Epithelial cell of proximal tubule (primary cell): ENCODE measurements around the gene CA4. TPM values are rescaled to one million over a fixed set of nuclear protein-coding genes. Genes with fewer than 3 reads are reported as not detected.
"Not testable (repeated sequence)": the region's sequence is repeated elsewhere in the genome, so short reads cannot be mapped to it uniquely, and the experiment has no call there.

Experiments used
- DNase-seq: peaks from one replicate; pipeline ENCODE4 v3.0.0-alpha.2; 2011; ENCODE audit warnings: low read depth
- H3K4me3 ChIP-seq: 2 replicates; pipeline ENCODE4 v1.5.1; 2011; ENCODE audit warnings: low read depth, mild to moderate bottlenecking, low read length
- total RNA-seq: library from RNA; depleted of rRNA; stranded (reverse); fragments of >200 nt; gene quantifications from 2 replicates; pipeline ENCODE4 v1.2.3, GENCODE V29; 2015
- TF ChIP-seq, protein P1 (sequence below): conservative IDR thresholded peaks from 2 replicates; pipeline ENCODE4 v1.5.1; 2012; ENCODE audit warnings: low read depth, mild to moderate bottlenecking, low read length

The CA4 gene
- total RNA-seq, 1 donor from 2014 or later: not detected

DNA sequence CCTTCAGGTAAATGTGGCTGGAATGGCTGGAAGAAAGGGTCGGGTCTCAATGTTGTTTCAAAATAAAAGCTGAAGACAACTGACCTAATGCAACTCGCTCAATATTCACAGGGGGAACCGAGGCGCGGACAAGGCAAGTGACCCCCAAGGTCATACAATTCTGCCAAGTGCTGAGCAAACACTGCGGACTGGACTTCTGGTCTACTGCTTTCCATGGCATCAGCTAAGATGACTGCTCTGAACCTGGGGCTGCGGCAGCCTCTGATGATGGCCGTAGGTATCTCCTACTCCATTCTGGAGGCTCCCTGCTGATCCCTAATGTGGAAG, 21.9 kb downstream of the CA4 start:
- TF ChIP-seq, protein P1, sequence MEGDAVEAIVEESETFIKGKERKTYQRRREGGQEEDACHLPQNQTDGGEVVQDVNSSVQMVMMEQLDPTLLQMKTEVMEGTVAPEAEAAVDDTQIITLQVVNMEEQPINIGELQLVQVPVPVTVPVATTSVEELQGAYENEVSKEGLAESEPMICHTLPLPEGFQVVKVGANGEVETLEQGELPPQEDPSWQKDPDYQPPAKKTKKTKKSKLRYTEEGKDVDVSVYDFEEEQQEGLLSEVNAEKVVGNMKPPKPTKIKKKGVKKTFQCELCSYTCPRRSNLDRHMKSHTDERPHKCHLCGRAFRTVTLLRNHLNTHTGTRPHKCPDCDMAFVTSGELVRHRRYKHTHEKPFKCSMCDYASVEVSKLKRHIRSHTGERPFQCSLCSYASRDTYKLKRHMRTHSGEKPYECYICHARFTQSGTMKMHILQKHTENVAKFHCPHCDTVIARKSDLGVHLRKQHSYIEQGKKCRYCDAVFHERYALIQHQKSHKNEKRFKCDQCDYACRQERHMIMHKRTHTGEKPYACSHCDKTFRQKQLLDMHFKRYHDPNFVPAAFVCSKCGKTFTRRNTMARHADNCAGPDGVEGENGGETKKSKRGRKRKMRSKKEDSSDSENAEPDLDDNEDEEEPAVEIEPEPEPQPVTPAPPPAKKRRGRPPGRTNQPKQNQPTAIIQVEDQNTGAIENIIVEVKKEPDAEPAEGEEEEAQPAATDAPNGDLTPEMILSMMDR: no peak
- H3K4me3 ChIP-seq: no peak overlapping the region
- no peak for DNase-seq

DNA sequence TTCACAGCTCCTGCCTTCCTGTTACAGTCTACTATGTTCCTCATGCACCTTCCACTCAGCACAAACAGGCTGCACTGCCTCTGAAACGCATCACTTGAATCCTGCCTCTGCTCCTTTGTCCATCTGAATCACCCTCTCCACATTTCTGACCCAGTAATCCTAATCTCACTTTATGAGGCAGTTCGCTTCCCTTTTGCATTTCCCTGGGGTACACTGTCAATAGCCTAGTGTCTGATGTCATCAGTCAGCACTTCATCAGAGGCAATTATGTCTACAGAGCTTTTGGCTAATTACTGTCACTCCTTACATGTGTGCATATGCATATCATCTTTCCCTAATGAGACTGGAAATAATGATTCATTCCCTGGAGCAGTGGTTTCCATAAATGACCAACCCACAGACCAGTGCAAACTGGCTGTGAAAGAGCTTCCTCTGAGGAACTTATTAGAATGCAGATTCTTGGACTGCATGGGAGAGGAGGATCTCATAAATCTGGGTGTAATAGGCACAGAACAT, 23.6 kb downstream of the CA4 start:
- peak; percentile 51 for DNase-seq
- TF ChIP-seq, protein P1: no peak
- H3K4me3 ChIP-seq: no peak overlapping the region

DNA sequence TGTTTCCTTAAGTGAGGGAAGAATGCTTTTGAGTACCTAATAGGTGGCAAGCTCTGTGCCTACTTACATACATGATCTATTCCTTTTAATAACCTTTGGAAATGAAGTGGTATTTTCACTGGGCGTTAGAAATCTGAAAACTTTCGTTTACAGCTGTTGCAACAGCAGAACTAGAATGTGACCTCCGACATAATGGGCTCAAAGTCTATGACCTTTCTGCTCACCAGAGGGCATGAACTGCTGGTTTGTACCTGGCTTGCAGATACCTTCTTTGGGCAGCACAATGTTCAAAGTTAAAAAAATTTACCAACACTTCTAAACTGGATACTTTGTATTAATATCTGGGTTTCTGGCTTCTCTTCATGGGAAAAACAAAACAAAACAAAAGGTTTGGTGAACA, 24.3 kb downstream of the CA4 start:
- TF ChIP-seq, protein P1: no peak
- DNase-seq: no peak
- no peak overlapping the region for H3K4me3 ChIP-seq

DNA sequence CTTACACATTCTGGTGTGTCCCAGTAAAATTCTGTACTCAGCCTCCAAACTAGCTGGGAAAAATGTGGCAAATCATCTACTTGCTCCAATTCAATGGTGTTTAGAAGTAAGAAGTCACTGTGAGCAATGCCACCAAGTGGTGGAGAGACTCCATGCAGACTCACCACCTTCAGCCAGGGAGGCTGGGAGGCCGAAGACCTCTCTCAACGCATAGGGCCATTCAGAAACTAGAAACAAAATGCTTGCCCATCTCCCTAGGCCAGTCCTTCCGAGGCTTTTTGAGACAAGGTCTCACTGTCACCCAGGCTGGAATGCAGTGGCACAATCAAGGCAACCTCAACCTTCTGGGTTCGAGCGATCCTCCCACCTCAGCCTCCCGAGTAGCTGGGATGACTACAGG, 25.0 kb downstream of the CA4 start:
- TF ChIP-seq, protein P1: peak; percentile 62
- DNase-seq, H3K4me3 ChIP-seq: not testable (repeated sequence)

DNA sequence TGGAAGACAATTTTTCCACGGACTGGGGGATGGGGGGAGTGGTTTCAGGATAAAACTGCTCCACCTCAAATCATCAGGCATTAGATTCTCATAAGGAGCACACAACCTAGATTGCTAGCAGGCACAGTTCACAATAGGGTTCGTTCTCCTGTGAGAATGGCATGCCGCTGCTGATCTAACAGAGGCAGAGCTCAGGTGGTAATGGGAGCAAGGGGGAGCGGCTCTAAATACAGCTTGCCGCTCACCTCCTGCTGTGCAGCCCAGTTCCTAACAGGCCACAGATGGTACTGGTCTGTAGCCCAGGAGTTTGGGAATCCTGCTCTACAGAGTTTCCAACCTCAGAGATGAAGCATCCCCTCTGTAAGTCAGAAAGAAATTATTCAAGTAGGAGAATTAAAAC, 27.0 kb downstream of the CA4 start:
- not testable (repeated sequence) for DNase-seq, H3K4me3 ChIP-seq

DNA sequence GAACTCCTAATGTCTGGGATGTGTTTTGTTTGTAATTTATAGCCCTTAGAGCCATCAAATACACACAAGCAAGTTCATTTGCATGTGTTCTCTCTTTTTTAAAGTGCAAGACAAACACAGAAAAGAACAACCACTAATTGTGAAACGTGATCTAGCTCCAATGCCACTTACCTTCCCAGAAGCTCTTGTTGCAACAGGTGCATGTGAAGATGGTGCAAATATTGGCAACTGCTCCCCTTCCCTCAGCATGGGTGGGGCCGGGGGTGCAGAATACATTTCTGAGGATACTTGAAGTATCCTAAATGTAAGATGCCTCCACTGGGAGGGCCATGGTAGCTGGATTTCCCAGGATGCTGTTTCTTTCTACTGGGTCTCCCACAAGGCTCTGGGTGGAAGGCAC, 28.4 kb downstream of the CA4 start:
- not testable (repeated sequence) for H3K4me3 ChIP-seq, DNase-seq

DNA sequence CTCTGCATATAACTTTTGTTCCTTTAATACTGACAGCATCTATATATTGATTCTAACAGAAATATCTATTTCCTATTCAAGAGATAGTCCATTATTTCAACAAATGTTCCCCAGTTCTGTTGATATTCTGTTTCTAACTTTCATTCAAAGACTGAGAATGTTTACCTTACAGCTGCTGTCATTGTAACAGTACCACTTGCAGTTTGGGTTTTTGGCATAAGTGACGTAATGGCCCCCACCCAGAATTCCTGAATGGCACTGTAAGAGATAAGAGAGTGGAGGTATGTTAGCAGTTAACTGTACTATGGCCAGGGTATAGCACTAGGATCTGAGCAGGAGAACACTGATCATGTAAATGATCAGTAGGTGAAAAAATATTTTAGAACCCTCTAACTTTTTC, 30.6 kb downstream of the CA4 start:
- DNase-seq, H3K4me3 ChIP-seq: not testable (repeated sequence)

DNA sequence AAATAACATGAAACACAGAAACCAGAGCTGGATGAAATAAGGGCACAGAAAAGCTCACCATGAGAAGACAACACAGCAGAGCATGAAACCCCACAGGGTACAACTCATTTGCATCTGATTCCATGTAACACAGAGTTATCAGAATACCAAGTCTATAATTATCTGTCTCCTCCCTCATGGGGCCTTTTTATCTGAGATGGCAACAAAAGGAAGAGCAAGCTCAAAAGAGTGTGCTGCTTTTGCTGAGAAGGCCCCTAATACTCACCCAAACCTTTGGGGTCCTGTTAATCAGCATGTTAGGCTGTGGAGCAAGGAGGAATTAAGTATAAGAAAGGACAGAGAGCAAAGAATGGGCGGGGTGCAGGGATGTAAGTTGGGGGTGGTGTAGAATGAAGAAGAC, 36.6 kb downstream of the CA4 start:
- not testable (repeated sequence) for DNase-seq, H3K4me3 ChIP-seq

DNA sequence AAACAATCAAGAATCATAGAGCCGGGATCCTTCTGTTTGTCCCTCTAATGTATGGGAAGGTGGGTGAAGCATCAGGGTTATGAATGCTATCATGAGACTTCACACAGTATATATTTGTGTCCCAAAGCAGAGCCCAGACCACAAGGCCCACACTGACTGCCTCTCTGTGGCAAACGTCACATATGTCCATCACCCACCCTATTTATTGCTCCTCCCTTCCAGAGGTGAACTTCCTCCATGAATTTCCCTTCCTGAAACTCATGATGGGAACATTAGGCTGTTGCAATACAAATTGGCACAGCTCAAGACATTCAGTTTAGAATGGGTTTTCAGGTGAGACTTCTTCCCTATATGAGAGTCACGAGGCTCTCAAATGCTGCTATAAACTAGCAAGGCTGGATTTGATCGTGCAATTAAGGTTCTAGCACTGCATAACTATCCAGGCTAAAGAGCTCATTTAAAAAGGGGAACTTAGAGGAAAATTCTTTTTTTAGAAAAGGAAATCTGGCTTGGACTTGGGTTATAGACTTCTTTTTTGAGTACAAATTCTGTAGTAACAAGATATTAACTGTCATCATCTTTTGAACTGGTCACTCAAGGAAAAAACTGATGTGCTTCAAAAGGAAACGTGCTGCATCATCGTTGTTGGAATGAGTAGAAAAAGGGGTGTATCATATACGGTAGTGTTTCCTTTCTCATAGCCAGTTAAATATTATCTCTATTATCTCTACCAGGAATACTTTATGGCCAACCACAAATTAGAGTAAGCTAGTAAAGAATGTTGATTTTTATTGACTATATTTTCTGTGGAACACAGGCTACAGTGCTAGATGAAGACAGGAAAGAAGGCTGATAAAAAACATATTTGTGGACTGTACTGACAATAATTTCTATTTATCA, 37.3 kb downstream of the CA4 start:
- not testable (repeated sequence) for DNase-seq, H3K4me3 ChIP-seq

DNA sequence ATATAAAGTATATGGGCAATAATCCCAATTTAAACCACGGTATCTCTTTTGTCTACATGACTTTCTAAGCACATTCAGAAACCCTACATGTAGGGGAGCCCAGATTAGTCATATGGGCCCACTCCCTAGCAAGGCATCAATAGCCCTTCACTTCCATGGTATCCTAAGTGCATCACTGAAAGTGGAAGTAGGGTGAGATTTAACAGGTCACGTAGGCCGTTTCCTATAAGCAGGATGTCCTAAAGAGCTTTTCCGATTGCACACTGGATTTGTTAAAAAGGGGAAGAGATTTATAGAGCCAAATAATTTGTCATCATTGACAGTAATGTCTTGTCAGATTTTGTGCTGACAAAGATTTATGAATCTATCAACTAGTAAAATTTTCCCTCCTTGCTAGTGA, 39.0 kb downstream of the CA4 start:
- no peak overlapping the region for H3K4me3 ChIP-seq
- TF ChIP-seq, protein P1: no peak
- no peak for DNase-seq

DNA sequence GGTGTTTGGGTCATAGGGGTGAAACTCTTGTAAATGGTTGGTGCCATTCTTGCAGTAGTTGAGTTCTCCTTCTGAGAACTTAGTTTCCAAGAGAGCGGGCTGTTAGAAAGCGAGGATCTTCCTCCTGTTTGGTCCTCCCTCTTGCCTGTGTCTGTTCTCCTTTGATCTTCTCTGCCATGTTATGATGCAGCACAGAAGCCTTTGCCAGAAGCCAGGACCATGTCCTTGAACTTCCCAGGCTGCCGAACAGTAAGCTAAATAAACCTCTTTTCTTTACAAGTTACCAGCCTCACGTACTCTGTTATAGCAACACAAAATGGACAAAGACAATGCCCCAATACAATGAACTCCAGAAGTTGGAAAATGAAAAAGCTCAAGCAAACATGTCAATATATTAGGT, 40.3 kb downstream of the CA4 start:
- DNase-seq, H3K4me3 ChIP-seq: not testable (repeated sequence)

DNA sequence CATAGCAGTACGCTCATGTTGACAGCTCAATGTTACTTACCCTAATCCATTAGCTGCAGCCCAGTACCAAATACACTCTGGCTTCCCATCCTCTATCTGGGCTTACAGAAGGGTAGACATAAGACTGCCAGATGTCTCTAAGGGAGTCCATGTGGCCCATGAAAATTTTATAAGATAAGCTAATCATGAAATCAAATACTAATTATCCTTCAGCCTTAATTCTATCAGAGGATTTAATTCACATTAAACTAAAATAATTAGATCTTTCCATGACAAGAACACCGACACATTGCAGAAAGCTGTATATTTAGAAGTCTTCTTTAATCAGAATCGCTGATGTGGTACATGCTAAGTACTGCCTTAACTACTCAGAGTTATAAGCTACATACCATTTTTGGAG, 43.3 kb downstream of the CA4 start:
- not testable (repeated sequence) for H3K4me3 ChIP-seq, DNase-seq
